D341Med (cell line): ENCODE results near the gene LRIG1.

ENCODE experiments used
- DNase-seq: peaks from one replicate; pipeline ENCODE4 v3.0.0; 2012; ENCODE audit warnings: low spot score

Gene LRIG1

DNA sequence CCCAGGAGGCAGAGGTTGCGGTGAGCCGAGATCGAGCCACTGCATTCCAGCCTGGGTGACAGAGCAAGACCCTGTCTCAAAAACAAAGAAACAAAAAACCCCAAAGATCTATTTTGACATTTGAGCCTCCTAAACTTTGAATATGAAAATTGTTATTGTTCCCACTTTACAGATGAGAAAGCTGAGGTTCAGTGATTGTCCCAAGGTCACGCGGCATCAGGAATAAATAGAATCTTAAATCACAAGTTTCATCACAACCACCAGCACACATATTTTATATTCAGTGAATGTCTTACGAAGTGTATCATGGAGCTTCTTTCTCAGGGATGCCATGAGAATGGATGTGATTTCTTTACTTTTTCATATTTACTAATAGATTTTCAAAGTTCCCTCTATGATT is 5.3 kb upstream of the LRIG1 start:
- DNase-seq, result no peak

DNA sequence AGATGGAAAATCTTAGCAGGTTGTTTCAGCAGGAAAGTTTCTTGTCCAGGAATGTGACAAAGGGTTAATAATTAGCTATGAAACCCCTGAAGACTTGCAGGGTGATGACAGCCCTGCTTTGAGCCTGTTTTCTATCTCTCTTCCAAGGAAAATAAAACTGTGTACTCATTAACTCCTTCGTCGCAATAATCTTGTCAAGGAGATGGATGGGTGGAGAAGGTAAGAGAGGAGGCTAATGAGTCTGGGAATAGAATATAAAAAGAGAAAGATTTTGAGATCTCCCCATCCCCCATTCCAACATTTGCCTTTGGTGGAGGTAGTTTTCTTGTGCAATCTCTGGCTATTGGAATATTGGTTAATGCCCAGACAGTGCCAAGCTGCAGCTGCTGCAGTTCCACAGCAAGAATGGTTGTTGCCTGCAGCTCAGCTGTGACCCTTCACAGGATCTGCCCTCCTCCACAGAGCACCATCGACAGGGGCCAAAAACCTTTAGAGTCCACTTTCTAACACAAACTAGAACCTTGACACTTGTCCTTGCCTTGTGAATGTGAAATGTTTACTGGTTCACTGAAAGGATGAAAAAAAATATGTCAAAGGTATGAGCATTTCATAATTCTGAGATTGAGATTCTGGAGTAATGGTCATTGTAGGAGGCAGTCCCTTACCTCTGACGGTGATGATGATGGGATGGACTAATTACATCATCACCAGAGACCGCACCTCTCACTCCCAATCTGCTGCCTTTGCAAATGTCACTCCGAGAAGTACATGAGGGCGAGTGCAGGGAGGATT is 4.2 kb upstream of the LRIG1 start:
- DNase-seq, result no peak

DNA sequence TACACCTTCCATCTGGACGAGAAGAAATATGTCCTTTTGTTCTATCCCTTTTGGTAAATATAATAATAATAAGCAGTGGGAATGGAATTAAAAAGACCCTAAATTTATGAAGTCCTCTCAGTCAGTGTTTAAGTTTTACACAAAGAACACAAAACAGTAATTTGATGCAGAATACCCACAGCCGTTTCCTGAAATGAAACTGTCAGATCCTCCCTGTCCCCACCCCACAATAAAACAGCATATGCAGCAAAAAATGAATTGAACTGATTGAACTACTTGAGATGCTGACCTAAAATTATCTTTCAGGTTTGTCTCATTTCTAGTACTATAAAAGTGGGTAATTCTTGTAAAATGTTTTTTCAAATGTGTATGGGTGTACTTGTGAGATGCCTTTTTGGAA is 2.2 kb upstream of the LRIG1 start:
- no peak for DNase-seq

DNA sequence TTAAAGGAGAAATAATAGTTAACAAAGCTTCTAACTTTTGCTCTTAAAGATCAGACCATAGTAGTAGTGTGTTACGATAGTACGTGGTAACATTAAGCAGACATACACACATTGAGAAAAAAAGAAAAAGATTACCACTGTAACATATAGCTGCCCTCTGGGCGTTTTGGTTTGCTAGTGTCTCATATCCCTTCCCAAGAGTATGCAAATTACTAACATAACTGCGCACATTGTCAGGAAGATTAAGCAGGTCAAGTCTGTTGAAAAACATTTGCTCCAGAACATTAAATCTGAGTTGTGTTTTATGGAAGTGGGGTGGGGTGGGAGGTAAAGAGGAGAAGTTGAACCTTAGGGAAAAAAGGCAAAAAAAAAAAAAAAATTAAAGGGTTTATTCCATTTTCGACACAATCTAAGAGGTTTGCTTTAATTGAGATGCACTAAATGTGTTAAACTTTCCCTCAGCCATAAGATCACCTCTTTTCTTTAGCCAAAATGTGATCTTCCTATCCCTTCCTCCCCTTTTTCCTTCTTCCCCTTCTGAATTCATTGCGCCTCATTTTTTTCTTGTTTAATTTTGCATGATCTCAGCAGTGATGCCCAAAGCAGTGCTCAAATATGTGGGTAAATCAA is 1.5 kb upstream of the LRIG1 start:
- DNase-seq, result no peak

DNA sequence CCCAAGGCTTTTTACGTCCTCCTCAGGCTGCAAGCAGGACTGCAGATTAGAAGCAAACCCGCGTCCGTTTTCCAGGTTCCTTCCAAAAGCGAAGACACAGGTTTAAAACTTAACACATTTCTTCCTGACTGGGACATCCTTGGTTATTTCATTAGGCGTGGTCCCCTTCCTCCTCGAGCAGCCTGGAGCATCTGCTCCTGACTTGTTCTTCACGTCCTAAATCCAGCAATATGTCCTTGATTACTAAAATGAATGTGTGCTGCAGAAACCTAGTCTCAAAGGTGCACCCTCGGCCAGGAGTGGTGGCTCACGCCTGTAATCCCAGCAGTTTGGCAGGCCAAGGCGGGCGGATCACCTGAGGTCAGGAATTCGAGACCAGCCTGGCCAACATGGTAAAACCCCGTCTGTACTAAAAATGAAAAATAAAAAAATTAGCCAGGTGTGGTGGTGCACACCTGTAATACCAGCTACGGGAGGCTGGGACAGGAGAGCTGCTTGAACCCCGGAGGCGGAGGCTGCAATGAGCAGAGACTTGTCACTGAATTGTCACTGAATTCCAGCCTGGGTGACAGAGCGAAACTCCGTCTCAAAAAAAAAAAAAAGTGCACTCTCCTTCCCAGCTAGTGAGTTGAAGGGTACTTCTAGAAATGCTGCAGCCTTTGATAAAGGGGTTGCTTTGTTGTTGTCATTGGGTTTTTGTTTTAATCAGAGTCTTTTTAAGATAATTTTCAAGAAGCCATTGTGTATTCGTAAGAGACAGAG is 842 bp upstream of the LRIG1 start:
- DNase-seq, result no peak

DNA sequence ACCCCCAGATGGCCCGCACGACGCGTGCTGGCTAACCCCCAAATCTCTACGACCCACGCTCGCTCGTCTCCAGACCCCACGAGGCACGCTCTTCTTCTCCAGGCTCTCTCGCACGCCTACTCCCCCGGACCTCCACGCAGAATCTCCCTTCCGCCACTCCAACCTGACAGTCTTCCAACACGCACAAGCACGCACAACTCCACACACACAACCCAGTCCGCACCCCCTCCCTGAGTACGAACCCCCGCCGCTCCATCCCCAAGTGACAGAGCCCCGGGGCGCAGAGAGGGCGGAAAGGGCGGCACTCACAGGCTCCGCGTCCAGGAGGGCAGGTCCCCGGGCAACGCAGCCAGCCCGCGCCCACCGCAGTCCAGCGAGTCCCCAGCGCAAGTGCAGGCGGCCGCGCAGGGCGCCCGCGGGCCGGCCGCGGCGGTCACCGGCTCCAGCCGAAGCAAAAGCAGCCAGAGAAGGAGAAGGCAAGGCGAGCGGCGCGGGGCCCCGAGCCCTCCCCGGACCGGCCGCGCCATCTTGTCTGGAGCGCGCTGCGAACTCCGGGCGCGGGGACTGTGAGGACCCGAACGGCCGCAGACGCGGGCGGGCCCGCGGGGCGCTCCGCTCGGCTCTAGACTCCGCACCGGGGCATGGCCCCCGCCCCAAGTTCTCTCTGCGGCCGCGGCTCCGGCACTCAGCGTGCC is 794 bp downstream of the LRIG1 start:
- DNase-seq, result peak; percentile 75

DNA sequence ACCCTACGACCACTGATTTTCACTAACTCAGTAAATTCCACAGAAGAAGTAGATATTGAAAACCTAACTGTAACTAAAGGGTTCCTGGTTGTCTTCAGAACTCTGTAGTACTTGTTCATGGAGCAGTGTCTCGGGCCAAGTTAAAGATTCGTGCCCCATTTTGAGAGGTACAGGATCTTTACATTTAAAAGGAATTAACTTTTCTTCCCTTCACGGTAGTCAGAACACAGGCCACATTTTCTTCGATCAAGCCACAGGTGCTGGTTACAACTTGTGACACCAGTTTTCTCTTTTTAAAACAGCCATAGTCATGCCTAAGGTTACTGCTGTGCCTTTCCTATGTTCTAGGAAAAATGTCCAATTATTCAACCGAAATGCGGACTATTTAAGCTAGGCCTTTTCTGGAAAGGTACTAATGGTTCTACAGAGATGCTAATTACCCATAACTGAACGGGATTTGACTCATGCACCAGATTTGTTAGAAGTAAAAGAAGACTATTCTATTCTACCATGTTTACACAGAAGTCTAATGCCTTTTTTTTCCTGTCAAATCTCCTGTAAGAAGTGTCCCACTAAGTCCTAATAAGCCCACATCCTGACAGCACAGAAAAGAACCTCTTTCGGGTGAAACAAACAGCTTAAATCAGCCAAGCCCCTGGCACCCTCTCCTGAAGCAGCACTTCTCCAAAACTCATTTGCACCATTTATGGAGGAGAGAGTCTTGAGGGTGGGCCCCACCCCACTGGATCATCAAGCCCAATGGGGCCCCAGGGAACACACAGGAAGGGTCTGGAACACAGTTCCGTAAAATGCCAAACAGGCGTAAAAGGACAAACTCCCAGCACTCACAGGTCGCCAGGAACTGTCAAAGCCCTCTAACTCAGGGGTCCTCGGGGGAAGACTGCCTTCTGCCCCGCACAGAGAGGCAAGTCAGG is 1.9 kb downstream of the LRIG1 start:
- no peak for DNase-seq

DNA sequence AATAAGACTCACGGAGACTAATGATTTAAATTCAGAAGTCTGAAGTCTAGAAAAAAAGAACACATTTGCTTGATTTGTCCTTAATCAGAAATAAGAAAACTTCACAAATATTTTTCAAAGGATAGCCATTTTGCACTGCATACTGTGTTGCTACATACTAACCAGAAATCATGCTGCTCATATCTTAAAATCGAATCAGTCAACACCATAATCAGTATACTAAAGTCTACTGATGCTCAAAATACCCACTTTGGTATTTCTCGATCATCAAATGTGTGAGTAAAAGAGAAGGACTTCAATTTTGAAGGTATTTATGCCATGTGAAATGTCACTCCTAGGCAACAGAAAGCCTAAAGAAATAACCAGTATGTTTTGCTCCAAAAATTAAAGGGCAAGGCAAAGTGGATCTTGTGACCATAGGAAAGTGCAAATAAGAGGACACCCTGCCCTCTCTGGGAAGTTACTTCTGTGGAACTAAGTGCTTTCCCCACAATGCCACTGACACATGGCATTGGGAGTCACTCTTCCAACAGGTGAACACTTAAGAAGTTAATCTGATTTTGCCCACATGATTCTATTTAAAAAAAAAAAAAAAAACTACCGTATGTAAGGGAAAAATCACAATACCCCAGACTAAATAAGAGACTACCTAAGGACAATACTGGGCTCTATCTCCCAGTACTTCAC is 2.7 kb downstream of the LRIG1 start:
- no peak for DNase-seq

DNA sequence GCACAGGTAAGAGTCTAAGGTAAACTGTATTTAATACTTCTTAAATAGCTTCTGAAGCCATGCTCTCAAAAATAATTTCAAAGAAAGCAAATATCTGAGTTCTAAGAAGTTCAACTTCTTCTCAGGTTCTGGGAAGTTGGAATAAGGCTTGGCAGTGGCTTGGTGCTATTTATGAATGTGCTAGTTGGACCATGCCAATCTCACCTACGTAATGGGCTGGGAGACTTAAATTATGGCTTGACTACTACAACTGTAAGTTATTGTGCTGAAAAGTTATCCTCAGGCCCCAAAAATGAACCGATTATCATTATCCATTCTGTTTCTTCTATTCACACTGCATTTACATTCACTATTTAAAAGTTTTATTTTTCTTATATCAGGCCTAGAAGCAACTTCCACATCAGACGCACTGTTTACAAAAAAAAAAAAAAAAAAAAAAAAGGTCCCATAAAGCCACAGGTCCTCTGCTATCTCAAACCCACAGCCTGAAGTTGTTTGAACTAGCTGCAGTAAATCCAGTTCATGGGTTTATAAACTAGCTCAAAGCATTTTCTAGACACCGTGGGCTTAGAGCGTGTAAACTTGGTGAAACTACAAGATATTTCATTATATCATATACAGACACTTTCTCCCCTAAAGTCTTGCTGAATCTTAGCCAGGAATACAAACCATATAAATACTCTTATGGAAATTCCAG is 3.4 kb downstream of the LRIG1 start:
- DNase-seq, result no peak

DNA sequence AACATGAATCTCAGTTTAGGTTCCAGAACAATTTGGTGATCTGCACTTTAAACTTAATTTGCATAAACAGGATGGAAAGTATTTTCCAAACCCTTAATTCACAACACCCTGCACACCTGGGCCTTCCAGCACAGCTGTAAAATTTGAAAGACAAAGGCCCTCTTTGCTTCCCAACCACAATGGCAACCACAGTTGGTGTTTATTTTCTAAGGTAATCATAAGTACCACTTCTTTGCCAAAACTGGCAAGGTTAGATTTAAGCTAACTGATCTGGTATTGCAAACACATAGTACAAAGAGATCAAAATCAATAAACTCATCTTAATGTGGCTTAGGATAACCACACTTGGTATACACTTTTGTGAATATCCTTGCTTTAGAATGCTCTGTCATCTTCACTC is 4.1 kb downstream of the LRIG1 start:
- DNase-seq, result no peak

DNA sequence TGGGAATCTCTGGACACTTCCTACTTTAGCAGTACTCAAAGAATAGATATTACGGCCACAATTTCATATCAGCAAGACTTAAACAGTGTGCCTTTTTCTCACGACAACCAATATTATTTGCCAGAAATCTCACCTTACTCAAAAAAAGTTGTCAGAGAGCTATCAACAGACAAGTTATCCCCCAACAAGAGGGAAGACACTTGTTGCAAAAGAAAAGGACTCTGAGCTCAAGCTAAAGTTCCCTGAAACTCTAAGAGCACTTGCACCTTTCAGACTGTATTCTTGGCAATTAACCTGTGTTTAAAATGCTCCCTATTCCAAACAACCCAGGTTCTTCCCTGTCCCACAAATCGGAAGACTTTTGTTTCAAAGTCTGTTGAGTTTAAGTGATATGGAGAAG is 4.5 kb downstream of the LRIG1 start:
- no peak for DNase-seq

DNA sequence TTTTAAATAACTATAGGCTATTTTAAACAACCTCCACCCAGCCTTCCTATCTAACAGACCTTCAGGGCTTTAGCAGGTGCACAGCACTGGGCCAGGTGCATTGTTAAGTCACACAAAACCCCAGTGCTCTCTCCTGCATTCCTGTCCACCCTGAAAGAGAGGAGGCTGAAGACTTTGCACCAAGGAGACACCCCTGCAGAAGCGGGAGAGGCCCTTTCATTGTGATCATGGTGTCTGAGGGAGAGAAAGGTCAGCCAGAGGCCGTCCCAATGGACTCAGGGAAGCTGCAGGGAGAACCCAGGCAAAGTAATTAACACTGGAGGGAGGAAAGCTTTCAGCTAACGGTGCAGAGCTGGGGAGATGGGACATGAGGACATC is 5.2 kb downstream of the LRIG1 start:
- no peak for DNase-seq

DNA sequence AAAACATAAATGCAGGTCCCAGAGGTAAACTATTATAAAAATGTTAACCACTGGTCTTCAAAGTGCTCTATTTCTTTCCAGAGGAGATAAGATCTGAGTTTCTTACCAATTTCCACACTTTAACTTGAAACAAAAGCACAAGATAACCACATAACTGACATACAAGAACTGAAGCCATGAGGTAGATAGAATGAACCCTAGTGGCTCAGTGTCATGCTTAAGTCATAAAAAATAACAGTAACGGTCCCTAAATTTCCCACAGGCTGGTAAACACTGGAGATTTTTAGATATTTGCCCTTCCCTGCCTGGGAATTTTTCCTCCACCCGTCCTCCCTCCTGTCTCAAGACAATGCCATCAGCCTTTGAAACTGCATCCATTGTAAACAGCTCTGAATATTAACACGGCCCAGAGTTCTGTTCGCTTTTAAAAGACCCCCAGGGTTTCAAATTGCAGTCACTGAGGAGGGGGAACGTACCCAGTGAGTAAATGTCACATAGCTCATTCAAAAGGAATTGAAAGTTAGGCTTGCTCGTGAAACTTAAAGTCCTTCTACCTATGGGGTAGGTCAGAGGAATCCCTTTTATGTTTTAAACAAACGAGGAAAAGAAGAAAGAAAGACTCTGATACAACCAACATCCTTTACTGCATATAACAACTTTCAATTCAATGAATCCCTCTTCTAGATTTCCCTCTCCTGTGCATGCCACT is 5.7 kb downstream of the LRIG1 start:
- no peak for DNase-seq

DNA sequence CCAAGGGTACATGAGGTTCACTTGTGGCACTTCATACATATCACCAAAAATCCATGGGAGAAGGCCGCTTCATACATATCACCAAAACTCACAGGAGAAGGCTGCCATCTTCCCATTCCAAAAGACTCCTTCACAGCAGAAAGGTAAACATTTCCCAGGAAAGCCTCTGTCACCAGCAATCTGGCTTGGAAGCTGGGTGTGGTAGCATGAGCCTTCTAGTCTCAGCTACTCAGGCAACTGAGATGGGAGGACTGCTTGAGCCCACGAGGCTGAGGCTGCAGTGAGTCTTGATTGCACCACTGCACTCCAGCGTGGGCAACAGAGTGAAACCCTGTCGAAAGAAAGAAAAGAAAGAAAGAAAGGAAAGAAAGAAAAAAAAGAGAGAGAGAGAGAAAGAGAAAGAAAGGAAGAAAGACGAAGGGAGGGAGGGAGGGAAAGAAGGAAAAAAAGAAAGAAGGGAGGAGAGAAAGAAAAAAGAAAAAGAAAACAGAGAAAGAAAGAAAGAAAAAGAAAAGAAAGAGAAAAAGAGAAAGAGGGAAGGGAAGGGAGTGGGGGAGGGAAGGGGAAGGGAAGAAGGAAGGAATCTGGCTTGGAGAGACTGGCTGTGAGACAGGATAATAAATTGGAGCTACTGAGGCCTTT is 7.2 kb downstream of the LRIG1 start:
- DNase-seq, result no peak

DNA sequence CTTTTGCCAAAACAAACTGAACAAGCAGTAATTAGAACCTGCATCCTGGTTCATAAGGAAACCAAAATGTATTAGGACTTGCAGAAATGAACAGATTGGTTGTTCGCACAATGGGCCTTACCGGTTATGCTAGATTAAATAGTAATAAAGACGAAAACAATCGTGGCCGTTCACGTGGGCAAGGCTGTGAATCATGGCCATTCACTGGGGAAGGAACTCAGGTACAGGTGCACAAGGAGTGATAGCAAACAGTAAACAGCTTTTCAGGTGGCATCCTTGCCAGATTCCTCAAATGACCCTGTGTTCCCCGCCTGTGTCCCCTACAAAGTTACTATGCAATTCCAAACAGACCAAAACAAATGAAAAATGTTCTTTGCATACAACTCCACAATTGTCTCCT is 8.2 kb downstream of the LRIG1 start:
- DNase-seq, result no peak

DNA sequence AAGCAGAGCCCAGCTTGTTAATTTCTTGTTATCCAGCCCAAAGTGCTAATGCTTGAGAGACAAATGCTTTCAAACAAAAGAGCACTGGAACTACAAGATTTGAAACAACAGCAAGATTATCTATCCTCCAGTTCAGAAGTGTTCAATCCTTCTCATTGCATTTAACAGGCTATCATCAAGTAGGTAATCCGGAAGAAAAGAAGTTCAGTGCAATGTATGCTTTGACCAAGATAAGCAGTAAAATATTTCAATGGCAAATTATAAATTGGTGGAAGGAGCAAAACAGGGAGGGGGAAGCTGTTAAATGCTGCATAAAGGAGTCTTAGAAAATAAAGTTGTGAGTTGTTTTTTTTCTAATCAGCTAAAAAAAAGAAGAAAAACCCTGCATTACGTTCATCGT is 8.8 kb downstream of the LRIG1 start:
- no peak for DNase-seq

DNA sequence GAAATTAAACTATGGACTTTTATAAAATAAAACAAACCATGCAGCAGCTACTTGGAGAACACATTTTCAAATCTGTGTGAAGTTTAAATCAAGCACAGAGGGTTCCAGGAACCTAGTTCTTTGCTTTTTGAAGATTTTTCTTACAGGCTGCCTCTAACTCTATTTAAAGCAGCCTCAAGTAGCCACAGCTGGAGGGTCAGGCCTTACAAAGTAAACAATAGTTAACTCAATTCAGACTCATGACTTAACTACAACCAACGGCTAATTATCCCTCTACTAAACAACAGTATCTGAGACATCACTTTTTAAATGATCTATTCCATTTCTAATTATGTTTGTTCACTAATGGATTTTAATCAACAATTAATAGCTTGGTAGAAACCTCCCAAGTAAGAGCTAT is 9.8 kb downstream of the LRIG1 start:
- DNase-seq, result no peak

DNA sequence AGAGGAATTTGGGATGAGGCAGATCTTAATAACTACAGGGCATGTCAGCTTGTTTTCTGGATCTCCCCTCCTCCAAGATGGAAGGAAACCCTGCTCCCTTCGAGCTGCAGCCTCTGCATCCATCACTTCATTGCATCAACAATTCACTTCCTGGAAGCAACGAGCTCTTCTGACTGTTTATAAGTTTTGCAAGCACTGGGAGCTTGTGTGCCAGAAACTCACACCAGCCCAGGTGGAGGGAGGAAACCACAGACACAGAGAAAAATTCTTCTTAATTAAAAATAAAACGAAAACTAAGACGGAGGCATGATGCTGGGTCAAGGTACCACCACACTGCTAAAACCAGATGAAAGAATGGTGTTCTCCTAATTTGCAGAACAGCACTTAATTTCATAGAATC is 10.6 kb downstream of the LRIG1 start:
- no peak for DNase-seq

DNA sequence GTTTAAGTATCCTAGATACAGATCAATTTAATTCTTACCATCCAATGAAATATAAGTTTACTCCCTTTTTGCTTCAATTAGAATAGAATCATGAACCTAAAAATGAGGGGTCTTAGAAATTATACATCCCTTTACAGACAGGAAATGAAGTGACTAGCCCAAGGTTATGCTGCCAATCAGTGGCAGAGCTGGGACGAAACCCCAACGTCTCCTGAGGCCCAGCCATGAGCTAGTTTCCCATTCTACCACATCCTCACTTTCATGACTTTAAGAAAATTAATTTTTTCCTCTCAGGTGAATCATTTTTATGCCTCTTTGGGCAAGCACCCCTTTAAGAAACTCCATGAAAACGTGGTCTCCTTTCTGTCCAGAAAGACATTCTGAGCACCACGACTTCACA is 11.2 kb downstream of the LRIG1 start:
- no peak for DNase-seq
